ENCODE data around the gene SEMA3B.
"Not testable (repeated sequence)": the region's sequence is repeated elsewhere in the genome, so short reads cannot be mapped to it uniquely, and the experiment has no call there.

DNA sequence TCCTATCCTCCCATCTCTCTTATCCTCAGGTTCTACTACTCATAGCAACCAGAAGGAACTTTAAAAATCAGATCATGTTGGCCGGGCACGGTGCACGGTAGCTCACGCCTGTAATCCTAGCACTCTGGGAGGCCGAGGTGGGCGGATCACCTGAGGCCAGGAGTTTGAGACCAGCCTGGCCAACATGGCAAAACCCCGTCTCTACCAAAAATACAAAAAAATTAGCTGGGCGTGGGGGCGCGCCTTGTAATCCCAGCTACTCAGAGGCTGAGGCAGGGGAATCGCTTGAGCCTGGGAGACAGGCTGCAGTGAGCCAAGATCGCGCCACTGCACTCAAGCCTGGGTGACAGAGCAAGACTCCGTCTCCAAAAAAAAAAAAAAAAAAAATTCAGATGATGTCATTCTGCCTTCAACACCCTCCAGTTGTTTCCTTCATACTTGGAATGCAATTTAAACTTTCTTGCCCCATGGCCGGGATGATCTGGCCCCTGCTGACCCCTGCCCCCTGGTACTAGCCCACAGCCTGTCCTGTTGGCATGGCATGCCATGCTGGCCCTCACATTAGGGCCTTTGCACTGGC lies 40.7 kb upstream of the SEMA3B start:
- TF ChIP-seq, protein P1, sequence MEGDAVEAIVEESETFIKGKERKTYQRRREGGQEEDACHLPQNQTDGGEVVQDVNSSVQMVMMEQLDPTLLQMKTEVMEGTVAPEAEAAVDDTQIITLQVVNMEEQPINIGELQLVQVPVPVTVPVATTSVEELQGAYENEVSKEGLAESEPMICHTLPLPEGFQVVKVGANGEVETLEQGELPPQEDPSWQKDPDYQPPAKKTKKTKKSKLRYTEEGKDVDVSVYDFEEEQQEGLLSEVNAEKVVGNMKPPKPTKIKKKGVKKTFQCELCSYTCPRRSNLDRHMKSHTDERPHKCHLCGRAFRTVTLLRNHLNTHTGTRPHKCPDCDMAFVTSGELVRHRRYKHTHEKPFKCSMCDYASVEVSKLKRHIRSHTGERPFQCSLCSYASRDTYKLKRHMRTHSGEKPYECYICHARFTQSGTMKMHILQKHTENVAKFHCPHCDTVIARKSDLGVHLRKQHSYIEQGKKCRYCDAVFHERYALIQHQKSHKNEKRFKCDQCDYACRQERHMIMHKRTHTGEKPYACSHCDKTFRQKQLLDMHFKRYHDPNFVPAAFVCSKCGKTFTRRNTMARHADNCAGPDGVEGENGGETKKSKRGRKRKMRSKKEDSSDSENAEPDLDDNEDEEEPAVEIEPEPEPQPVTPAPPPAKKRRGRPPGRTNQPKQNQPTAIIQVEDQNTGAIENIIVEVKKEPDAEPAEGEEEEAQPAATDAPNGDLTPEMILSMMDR (conservative IDR thresholded peaks at IDR 0.05; ENCODE audit: low read depth in 2 of 2): not testable (repeated sequence)
- TF ChIP-seq REST (IDR thresholded peaks at IDR 0.05; ENCODE audit: unreplicated experiment); EZH2 (IDR thresholded peaks at IDR 0.05; ENCODE audit: low read depth, unreplicated experiment); POLR2AphosphoS5 (IDR thresholded peaks at IDR 0.05; ENCODE audit: low read depth); JUNB (IDR thresholded peaks at IDR 0.05; ENCODE audit: unreplicated experiment); EZH2phosphoT487 (IDR thresholded peaks at IDR 0.05; ENCODE audit: unreplicated experiment); CREB1 (CRISPR knock-in tag; IDR thresholded peaks at IDR 0.05; ENCODE audit: low read depth); ETS1 (IDR thresholded peaks at IDR 0.05); ZNF114 (CRISPR knock-in tag; IDR thresholded peaks at IDR 0.05); NANOG (IDR thresholded peaks at IDR 0.05; ENCODE audit: borderline replicate concordance); ZNF331 (CRISPR knock-in tag; IDR thresholded peaks at IDR 0.05; ENCODE audit: low read depth): not testable (repeated sequence)
- TF ChIP-seq, protein P2, sequence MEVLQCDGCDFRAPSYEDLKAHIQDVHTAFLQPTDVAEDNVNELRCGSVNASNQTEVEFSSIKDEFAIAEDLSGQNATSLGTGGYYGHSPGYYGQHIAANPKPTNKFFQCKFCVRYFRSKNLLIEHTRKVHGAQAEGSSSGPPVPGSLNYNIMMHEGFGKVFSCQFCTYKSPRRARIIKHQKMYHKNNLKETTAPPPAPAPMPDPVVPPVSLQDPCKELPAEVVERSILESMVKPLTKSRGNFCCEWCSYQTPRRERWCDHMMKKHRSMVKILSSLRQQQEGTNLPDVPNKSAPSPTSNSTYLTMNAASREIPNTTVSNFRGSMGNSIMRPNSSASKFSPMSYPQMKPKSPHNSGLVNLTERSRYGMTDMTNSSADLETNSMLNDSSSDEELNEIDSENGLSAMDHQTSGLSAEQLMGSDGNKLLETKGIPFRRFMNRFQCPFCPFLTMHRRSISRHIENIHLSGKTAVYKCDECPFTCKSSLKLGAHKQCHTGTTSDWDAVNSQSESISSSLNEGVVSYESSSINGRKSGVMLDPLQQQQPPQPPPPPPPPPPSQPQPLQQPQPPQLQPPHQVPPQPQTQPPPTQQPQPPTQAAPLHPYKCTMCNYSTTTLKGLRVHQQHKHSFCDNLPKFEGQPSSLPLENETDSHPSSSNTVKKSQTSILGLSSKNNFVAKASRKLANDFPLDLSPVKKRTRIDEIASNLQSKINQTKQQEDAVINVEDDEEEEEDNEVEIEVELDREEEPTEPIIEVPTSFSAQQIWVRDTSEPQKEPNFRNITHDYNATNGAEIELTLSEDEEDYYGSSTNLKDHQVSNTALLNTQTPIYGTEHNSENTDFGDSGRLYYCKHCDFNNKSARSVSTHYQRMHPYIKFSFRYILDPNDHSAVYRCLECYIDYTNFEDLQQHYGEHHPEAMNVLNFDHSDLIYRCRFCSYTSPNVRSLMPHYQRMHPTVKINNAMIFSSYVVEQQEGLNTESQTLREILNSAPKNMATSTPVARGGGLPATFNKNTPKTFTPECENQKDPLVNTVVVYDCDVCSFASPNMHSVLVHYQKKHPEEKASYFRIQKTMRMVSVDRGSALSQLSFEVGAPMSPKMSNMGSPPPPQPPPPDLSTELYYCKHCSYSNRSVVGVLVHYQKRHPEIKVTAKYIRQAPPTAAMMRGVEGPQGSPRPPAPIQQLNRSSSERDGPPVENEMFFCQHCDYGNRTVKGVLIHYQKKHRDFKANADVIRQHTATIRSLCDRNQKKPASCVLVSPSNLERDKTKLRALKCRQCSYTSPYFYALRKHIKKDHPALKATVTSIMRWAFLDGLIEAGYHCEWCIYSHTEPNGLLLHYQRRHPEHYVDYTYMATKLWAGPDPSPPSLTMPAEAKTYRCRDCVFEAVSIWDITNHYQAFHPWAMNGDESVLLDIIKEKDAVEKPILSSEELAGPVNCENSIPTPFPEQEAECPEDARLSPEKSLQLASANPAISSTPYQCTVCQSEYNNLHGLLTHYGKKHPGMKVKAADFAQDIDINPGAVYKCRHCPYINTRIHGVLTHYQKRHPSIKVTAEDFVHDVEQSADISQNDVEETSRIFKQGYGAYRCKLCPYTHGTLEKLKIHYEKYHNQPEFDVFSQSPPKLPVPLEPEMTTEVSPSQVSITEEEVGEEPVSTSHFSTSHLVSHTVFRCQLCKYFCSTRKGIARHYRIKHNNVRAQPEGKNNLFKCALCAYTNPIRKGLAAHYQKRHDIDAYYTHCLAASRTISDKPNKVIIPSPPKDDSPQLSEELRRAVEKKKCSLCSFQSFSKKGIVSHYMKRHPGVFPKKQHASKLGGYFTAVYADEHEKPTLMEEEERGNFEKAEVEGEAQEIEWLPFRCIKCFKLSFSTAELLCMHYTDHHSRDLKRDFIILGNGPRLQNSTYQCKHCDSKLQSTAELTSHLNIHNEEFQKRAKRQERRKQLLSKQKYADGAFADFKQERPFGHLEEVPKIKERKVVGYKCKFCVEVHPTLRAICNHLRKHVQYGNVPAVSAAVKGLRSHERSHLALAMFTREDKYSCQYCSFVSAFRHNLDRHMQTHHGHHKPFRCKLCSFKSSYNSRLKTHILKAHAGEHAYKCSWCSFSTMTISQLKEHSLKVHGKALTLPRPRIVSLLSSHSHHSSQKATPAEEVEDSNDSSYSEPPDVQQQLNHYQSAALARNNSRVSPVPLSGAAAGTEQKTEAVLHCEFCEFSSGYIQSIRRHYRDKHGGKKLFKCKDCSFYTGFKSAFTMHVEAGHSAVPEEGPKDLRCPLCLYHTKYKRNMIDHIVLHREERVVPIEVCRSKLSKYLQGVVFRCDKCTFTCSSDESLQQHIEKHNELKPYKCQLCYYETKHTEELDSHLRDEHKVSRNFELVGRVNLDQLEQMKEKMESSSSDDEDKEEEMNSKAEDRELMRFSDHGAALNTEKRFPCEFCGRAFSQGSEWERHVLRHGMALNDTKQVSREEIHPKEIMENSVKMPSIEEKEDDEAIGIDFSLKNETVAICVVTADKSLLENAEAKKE (CRISPR knock-in tag; IDR thresholded peaks at IDR 0.05): not testable (repeated sequence)
